GM19438 (cell line): ENCODE measurements around the gene TTLL9.

Experiments
- ATAC-seq: cut with Tn5 transposase; IDR thresholded peaks from one replicate; pipeline ENCODE4 v1.9.1; 2021; ENCODE audit warnings: low read depth; ENCODE audit not compliant: unreplicated experiment

TTLL9 gene

DNA sequence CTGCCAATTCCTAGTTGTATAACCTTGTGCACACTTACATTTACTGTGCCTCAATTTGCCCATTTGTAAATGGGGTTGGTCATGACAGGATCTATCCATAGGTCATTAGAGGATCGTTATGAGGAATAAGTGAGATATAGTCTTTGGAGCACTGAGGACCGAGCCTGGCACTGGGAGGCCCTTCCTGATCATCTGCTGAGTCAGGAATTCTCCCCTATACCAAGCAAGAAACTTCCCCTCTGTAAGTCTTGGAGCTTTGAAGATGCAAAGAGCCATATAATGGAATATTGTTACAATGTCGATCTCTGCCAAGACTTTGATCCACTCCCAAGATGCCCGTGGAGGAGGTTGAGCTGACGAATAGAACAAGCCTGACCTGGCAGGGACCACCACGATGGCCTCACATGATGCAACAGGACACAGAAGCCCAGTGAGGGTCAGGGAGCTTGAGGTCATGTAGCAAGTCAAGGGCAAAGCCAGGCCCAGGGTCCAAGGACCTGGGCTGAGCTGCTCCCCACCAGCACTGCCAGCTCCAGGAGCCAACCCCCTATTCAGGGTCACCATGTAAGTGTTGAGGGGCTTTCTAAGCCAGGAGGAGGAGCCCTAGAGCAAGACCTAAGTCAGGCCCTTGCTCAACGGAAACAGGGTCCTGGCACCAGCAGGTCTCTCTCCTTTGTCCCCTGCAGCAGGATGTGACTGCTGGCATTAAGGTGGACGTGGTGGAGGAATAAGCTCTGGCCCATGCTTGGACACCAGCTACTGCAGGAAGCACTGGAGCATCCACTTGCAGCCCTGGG is 64.7 kb downstream of the TTLL9 start:
- ATAC-seq = no peak

DNA sequence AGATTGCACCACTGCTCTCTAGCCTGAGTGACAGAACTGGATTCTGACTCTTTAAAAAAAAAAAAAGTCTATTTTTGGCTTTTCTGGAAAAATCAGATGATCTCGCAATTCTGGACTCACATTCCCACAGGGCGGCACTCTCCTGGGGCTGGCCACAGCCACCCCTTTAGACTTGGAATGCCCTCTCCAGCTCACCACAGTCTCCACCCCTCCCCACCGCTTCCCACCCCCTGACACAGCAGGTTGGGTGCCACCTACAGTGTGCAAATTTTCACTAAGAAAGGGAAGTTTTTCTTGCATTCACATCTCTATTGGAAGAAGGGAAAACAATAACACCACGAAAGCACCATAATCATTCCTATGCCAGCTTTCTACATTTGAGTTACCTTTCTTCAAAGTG is 66.0 kb downstream of the TTLL9 start:
- ATAC-seq = no peak

DNA sequence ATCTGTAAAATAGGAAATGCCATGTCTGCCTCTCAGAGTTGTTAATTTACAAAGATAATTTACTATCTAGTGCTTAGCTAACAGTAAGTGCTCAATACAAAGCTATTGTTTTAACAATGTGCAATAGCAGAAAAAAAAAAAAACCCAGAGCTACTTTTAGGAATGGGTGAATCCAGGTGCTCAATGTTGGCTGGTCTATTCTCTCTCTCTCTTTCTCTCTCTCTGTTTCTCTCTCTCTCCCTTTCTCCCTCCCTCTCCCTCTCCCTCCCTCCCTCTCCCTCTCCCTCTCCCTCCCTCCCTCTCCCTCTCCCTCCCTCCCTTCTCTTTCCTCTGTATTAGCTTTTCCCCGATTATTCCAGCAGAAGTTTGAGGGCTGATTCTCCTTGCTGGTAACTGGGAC is 67.4 kb downstream of the TTLL9 start:
- ATAC-seq = no peak

DNA sequence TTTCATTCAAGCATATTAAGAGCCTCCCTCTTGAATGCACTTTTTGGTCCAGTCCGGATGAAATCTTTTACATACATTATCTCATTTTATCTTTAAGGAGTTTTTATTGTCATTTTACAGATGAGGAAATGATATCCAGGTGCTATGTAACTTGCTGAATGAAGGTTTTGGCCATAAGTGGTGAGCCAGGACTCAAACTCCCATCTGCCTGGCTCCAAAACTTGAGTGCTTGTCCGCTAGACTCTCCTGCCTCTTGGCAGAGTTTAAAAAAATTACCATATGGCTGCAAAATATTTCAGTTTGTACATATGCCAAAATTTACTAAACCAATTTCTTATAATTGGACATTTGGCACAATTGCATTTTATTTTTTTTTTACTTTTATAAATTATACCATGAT is 69.2 kb downstream of the TTLL9 start:
- ATAC-seq = no peak

DNA sequence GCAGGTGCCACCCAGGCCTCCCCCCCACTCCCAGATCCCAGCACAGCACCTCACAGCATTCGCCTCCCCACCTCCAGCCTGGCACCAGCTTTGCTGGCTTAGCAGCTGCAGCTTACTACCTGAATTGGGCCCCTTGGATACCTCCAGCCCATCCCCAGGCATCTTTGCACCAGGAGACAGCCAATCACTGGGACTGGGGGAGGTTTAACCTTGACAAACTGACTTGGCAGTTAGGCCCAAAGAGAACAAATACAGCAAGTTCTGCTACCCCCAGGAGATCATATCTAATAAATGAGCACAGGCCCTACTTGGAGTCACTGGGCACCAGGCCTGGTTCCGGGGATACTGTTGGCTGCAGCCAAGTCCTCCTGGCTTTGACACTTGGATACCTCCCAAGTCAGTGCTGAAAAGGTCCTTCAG is 72.6 kb downstream of the TTLL9 start:
- ATAC-seq = no peak

DNA sequence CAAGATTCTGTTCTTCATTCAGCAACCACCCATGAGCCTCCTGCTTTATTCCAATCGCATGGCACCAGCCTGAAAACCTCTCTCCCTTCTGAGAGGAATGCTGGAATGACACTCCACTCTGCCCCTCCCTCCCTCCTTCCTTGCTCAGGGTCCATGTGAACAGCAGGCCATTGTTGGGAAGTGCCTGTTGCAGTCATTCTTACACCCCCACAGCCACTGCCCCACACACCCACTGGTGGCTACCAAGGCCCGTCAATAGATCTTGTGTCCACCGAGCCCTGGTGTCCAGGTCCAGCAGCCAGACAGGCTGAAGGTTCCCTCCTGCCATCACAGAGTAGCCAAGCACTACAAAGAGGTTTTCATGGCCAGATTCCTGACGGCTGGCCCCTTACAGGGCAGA is 74.9 kb downstream of the TTLL9 start:
- ATAC-seq = no peak

DNA sequence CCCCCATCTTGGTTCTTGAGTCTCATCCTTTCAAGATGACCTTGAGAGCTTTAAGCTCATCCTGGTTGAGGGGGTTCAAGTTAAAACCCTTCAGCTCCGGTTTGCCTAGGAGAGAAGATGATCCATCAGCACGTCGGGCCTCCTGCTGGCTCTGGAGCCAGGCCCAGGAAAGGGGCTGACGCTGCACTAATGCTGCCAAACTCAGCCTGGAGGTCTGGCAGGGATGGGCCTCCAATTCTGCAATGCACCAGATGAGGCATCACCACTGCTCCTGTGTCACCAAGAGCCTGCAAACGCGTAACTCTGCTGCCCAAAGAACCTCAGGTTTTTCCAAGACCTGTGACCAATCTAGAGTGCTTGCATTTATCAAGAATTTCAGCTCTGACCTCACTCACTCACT is 75.4 kb downstream of the TTLL9 start:
- no peak for ATAC-seq

DNA sequence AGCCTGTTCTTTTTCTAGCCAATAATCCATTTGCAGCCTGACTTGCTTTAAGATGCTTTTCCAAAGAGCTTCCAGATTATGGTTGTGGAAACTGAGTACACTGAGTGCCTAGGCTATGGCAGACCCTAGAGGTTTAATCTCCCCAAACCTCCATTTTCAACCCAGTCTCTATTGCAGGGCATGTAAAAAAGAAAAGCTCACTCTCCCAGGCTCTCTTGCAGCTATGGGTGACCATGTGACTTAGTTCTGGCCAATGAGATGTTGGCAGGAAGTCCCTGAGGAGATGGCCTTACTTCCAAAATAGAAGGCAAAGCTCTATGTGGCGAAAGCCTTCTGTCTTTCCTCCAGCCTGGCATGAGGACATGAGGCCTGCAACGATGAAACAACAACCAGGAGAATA is 77.6 kb downstream of the TTLL9 start:
- no peak for ATAC-seq

DNA sequence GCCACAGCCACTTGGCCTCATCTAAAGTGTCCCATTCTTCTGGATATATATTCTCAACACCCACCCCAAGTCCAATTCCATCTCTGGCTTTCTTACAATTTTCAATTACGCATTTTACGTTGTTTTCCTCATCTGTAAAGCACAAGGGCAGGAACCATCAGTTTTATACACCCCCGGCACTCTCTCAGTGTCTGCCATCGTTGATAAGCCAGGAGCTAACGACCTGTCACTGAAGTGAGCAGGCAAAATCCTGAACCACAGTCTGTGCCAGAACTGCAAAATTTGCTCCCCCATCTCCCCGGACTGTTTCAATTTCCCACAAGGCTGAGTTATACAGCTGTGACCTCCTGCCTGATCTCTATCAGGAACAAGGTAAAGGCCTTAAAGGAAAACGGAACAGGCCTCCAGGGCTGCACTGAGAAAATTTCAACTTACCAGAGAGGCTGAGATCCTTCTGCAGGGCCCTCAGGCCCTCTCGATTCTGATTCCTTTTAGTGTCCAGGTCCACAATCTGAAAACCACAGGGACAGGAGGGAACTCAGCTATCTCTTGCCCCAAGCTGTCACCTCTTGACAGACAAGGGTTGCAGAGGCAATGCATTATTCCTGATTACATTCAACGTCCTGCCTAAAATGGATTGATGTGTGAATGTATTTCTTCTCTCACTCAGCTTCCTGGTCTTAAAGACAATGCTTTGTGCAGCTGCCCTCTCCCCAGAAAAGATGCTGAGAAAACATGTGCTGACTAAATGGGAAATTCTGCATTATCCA is 79.6 kb downstream of the TTLL9 start:
- no peak for ATAC-seq

DNA sequence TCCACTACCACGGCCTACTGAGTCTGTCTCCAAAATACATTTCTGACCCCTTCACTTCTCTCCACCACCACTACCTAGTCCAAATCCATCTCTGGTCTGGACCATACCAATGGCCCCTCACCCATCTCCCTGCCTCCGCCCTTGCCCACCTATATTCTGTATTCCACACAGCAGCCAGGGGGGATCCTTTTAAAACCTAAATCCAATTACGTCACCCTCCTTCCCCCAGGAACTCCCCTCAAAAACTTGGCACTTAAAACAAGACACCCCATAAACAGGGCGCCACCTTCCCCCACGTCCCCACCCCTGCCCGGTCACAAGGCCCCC is 80.7 kb downstream of the TTLL9 start:
- no peak for ATAC-seq

DNA sequence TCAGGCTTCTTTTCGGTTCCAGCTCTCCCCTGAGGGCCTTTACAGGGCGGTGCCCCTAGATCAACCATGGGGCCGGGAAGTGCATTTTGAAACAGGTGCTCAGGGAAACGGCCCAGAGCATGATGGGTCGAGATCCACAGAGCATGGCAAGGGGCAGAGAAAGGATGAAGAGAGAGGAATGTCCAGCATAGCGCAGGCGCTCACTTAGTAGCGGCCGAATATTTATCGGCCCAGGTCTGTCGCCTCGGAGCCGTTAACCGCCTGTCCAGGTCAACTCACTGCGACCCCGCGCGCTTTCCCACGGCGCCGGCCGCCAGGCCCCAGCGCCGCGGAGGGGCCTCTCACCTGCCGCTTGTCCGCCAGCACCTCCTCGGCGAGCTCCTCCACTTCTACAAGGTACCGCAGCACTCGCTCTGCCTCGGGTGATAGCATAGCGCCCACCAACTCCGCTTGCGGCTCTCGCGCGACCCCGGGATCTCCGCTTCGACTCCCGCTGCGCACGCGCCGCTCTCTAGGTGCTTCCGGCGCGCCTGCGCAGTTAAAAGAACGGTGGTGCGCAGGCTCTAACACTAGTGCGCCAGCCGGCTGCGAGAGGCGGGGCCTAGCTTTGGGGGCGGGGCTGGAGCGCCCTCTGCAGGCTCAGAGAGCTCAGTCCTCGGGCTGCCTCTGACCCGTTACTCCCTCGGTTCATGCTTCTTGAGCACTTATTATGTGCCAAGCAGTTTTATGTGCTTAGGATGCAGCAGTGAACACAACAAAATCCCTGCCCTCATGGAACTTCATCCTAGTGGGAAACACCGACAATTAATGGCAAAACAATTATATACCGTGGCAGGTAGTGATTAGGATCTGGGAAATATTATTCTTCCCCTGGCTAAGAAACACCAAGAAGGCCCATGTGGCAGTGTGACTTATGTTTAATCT is 81.4 kb downstream of the TTLL9 start, which contains the start of gene PDRG1:
Gene PDRG1, minus strand, starts transcription at position 517 of the 924 bp plus-strand sequence. Its CDS starts 85 bp downstream, at position 432.
- ATAC-seq = peak; percentile 92

DNA sequence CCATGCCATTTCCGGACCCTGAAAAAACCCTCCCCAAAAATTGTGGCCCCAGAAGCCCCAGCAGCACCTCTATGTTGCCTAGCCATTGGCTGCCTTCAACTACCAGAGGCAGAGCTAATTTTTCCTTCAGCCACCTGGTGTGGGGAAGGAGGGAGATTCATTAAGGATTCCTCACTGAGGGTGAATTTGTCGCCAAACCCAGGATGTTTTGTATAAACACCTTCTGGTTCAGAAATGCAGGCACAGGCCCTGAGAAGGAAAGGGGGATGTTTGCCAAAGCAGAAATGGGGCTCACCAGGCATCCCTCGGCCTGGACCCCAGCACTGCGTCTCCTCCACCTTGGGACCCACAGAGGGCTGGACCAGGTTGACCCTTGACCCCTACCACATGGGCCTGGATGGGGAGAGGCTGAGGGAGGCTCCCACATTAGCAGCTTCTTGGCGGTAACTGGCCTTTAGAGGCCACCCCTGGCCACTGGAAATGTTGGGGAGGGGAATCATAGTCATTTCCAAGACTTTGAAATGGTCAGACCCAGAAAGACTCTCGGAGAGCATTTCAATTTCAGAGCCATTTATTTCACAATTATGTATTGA is 83.2 kb downstream of the TTLL9 start:
- no peak for ATAC-seq

DNA sequence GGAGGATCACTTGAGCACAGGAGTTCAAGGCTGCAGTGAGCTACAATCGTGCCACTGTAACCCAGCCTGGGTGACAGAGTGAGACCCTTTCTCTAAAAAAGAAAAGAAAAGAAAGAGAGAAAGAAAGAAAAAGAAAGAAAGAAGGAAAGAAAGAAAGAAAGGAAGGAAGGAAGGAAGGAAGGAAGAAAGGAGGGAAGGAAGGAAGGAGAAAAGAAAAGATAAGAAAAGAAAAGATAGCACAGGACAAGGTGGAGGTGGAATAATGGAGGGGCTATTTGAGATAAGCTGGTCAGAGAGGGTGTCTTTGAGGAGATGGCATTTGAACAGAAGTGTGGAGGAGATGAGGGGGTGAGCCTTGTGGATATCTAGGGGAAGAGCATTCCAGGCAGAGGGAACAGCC is 84.1 kb downstream of the TTLL9 start:
- ATAC-seq = no peak

DNA sequence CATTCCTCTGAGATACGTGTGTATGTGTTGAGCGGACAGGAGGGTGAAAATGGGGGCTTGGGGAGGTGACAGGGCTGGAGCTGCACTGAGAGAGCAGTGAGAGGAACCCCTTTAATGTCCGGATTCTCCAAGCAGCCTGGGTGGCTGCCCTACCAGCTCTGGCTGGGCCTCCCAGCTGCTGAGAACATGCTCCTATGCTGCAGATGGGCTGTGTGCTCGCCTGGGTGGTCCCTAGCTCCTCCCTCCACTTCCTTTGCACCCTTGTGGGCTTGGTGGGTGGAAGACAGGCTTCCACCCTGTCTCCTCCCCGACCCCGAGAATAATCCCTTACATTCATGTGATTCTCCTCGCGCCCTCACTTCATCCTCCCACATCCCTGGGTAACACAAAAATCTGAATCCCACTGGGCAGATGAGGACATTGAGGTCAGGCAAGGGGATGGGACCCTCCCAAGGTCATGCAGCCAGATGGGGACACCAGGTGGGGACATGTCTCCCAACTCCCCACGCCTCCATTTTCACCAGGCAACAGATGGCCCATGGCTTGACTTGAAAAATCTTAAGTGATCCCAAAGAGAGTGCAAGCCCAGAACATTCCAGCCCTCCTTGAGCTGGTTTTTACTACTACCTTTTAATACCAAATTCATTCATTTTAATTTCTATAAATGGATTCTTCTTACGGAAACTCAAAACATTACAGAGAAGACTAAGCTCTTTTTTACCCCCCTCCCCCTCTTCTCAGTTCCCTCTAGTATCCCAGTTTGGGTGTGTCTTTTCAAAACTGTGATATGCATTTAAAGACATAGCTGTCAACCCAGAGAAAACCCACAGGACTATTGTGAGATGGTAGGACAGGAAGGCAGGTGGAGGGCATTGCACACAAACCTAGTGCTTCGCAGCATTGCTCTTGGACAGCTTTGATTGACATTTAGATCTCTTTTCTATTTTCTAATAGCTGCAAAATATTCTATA is 86.4 kb downstream of the TTLL9 start:
- ATAC-seq = no peak

DNA sequence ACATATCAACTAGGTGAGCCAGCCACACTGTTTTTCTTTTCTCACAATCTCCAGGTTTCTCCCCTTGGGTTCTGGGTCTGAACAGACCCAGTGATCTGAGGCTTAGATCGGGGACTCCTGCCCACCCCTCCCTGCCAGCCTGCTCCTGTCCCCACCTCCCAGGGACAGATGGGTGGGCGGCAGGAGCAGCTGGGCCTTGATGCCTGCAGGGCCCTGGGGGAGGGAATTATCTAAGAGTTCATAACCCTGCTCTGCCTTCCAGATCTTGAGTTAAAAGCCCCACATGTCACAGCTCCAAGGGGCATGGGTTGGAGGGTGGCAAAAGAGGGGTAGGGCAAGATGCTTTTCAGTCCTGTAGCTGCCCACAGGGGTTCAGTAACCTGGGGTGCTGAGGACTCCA is 92.3 kb downstream of the TTLL9 start:
- no peak for ATAC-seq

DNA sequence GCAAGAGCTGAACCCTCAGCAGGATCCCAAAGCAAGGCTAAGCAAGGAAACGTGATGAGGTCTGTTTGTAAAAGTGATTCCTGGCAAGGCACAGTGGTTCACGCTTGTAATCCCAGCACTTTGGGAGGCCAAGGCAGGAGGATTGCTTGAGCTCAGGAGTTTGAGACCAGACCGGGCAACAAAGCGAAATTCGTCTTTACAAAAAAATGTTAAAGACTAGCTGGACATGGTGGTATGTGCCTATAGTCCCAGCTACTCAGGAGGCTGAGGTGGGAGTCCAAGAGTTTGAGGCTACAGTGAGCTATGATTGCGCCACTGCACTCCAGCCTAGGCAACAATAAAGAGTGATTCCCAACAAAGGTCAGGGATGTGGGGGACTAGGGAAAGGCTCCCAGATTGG is 93.5 kb downstream of the TTLL9 start:
- ATAC-seq = no peak

DNA sequence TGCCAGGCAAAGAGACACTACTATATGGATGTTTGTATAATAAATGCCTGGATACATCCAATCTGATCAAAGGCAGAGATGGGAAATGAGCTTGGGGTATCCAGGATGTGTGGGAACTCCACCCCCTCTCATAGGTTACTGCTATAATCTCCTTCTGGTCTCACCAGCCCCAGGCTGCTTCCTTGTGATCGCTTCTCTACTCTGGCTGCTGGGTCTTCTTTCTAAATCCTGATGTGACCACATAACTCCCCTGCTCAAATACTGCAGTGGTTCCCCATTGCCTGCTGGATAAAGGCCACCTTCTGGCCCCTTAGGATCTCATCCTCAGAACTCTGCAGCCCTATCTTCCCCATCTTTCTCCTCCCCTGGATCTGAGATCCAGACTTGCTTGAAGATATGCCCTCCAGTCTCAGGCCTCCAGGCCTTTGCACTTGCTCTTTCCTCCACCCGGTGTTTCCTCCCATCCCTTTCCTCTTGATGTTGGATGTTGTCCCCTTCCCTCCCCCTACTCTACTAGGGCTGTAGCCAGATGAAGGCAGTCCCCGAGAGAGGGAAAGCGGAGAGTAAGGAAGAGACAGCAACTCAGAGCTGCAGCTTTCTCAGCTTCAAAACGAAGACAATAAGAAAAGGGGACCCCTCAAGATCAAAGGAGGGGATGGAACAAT is 96.7 kb downstream of the TTLL9 start:
- ATAC-seq = no peak

DNA sequence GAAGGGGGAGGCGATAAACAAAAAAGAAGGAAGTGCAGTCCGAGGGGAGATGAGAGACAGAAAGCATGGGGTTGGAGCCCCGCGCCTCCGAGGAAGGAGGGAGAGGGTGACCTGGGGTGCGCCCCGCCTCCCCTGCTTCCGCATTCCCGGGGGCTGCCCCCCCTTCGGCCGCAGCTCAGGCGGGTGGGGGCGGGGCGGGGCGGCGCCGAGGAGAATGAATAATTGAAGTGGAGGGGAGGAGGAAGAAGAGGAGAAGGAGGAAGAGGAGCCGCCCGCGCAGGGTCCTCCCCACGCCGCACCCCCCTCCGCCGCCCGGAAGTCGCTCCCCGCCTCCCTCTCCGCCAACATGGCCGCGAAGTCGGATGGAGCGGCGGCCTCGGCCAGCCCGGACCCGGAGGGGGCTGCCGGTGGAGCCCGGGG is 97.4 kb downstream of the TTLL9 start, which contains the start of gene XKR7:
Gene XKR7, plus strand, starts transcription at position 322 of the 420 bp plus-strand sequence. Its CDS starts 25 bp downstream, at position 347.
- ATAC-seq = no peak
